ENCODE results near the gene CRHR1.

The CRHR1 gene

GRCh38 chr17:45824475-45824874 is 40.4 kb downstream of the CRHR1 start:
- DNase-seq (ENCODE audit: low spot score): no peak

GRCh38 chr17:45824901-45825492 is 40.9 kb downstream of the CRHR1 start:
- DNase-seq (ENCODE audit: low spot score): no peak

GRCh38 chr17:45825792-45826191 is 41.7 kb downstream of the CRHR1 start:
- peak; percentile 53 for DNase-seq (ENCODE audit: low spot score)

- DNase-seq (ENCODE audit: low spot score): no peak
These were observed 42.9 kb downstream of the CRHR1 start for GRCh38 chr17:45826919-45827588.

GRCh38 chr17:45828171-45828570 is 44.1 kb downstream of the CRHR1 start:
- no peak for DNase-seq (ENCODE audit: low spot score)

GRCh38 chr17:45828582-45829133 is 44.5 kb downstream of the CRHR1 start:
- no peak for DNase-seq (ENCODE audit: low spot score)

GRCh38 chr17:45833920-45834319 is 49.8 kb downstream of the CRHR1 start:
- DNase-seq (ENCODE audit: low spot score): no peak

GRCh38 chr17:45834471-45835396 is 50.6 kb downstream of the CRHR1 start:
- DNase-seq (ENCODE audit: low spot score): no peak

GRCh38 chr17:45835481-45835880 is 51.4 kb downstream of the CRHR1 start:
- no peak for DNase-seq (ENCODE audit: low spot score)

- DNase-seq (ENCODE audit: low spot score): no peak
These were observed 52.2 kb downstream of the CRHR1 start for GRCh38 chr17:45836047-45837044.

- no peak for DNase-seq (ENCODE audit: low spot score)
These were observed 53.1 kb downstream of the CRHR1 start for GRCh38 chr17:45837187-45837586.

- no peak for DNase-seq (ENCODE audit: low spot score)
These were observed 53.5 kb downstream of the CRHR1 start for GRCh38 chr17:45837603-45838002.

- DNase-seq (ENCODE audit: low spot score): no peak
These were observed 54.7 kb downstream of the CRHR1 start for GRCh38 chr17:45838751-45839295.

GRCh38 chr17:45839442-45839841 is 55.3 kb downstream of the CRHR1 start:
- DNase-seq (ENCODE audit: low spot score): no peak

GRCh38 chr17:45841186-45841585 is 57.1 kb downstream of the CRHR1 start:
- no peak for DNase-seq (ENCODE audit: low spot score)

- no peak for DNase-seq (ENCODE audit: low spot score)
These were observed 57.9 kb downstream of the CRHR1 start for GRCh38 chr17:45841883-45842525.

- no peak for DNase-seq (ENCODE audit: low spot score)
These were observed 59.6 kb downstream of the CRHR1 start for GRCh38 chr17:45843722-45844121.

- no peak for DNase-seq (ENCODE audit: low spot score)
These were observed 60.7 kb downstream of the CRHR1 start, which contains the start of gene SPPL2C for GRCh38 chr17:45844695-45845375. Gene SPPL2C, plus strand, starts transcription at chr17:45844881. Its CDS starts 26 bp downstream, at chr17:45844907.

GRCh38 chr17:45845376-45846185 is 61.5 kb downstream of the CRHR1 start:
- DNase-seq (ENCODE audit: low spot score): no peak

All from putamen (tissue), 1 donor.